PC-9 (cell line): ENCODE results near the gene FHAD1.

Experiments used
- EZH2 ChIP-seq: fragments of 200-600 bp; sonication (generic); IDR thresholded peaks from 2 replicates; pipeline ENCODE4 v1.8.0; 2017; ENCODE audit warnings: antibody characterized with exemption, low read depth
- TF ChIP-seq, protein P1 (sequence below): fragments of 200-600 bp; sonication (generic); conservative IDR thresholded peaks from 2 replicates; pipeline ENCODE4 v1.6.1; 2017; ENCODE audit warnings: mixed run types, antibody characterized with exemption, mild to moderate bottlenecking, moderate library complexity

DNA sequence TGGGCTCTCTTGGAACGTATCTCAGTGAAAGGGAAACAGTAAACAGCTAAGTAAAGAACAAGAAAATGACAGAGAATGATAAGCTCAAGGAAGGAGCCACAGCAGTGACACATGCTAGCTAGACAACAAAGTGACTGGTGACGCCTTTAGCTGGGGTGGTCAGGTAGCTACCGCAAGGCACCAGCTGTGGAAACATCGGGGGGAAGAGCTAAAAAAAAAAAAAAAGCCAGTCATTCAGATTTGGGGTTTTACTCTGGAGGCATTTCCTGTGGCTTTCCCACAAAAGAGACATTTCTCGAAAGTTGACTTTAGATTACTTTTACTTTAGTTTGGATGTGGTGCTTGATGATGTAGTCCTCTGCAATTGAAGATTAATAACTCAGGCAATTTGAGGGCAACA lies 2.1 kb downstream of the FHAD1 start:
- TF ChIP-seq, protein P1, sequence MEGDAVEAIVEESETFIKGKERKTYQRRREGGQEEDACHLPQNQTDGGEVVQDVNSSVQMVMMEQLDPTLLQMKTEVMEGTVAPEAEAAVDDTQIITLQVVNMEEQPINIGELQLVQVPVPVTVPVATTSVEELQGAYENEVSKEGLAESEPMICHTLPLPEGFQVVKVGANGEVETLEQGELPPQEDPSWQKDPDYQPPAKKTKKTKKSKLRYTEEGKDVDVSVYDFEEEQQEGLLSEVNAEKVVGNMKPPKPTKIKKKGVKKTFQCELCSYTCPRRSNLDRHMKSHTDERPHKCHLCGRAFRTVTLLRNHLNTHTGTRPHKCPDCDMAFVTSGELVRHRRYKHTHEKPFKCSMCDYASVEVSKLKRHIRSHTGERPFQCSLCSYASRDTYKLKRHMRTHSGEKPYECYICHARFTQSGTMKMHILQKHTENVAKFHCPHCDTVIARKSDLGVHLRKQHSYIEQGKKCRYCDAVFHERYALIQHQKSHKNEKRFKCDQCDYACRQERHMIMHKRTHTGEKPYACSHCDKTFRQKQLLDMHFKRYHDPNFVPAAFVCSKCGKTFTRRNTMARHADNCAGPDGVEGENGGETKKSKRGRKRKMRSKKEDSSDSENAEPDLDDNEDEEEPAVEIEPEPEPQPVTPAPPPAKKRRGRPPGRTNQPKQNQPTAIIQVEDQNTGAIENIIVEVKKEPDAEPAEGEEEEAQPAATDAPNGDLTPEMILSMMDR, result no peak
- TF ChIP-seq EZH2, result no peak
